A549 treated with GW870086 at 1 μM for 4 hours (cell line): ENCODE measurements around the gene BIRC7. TPM values are rescaled to one million over a fixed set of nuclear protein-coding genes. Genes with fewer than 3 reads are reported as not detected.

Experiments
- total RNA-seq: library from RNA; stranded (reverse); fragments of 200-300 nt; extraction: Qiagen RNA extraction; gene quantifications from 5 replicates; pipeline ENCODE4 v1.2.3, GENCODE V29; 2022; ENCODE audit warnings: low read depth

BIRC7 gene
- total RNA-seq = 1.4 to 3.3 TPM (median 2.3 TPM) in 5 replicates

GRCh38 chr20:63235399-63235983 lies at the start of gene BIRC7:
TSS of gene BIRC7 (plus strand) at chr20:63235905. CDS start at chr20:63236097, 192 bp downstream.

GRCh38 chr20:63216041-63216848 lies 19.5 kb upstream of the BIRC7 start, which contains the start of gene YTHDF1:
TSS of gene YTHDF1 (minus strand) at chr20:63216131. CDS start at chr20:63215892, 239 bp downstream.

GRCh38 chr20:63254232-63254605 lies 18.5 kb downstream of the BIRC7 start, which contains the start of gene NKAIN4:
TSS of gene NKAIN4 (minus strand) at chr20:63254463. CDS start at chr20:63254450, 13 bp downstream.

GRCh38 chr20:63272105-63273058 lies 36.7 kb downstream of the BIRC7 start, which contains the start of gene ARFGAP1:
TSS of gene ARFGAP1 (plus strand) at chr20:63272813. CDS start at chr20:63275581, 2,768 bp downstream.

Other genes with a start within 250 kb of the BIRC7 start
- gene BHLHE23, start 228.9 kb upstream of the BIRC7 start, total RNA-seq = not detected in 5 replicates
- gene YTHDF1, start 19.8 kb upstream of the BIRC7 start, total RNA-seq = 42.2 to 51.0 TPM (median 50.3 TPM) in 5 replicates
- 5.2 to 8.2 TPM (median 6.0 TPM) in 5 replicates for gene NKAIN4, start 18.6 kb downstream of the BIRC7 start, total RNA-seq
- gene ARFGAP1, start 36.9 kb downstream of the BIRC7 start, total RNA-seq = 48.8 to 68.2 TPM (median 67.3 TPM) in 5 replicates
- gene COL20A1, start 57.3 kb downstream of the BIRC7 start, total RNA-seq = 0.41 to 0.91 TPM (median 0.65 TPM) in 5 replicates
- 0.27 to 0.45 TPM (median 0.38 TPM) in 5 replicates for gene CHRNA4, start 125.4 kb downstream of the BIRC7 start, total RNA-seq
- gene KCNQ2, start 236.8 kb downstream of the BIRC7 start, total RNA-seq = 0.58 to 0.93 TPM (median 0.67 TPM) in 5 replicates